ENCODE results near the gene ZNF467.

The ZNF467 gene, protein sequence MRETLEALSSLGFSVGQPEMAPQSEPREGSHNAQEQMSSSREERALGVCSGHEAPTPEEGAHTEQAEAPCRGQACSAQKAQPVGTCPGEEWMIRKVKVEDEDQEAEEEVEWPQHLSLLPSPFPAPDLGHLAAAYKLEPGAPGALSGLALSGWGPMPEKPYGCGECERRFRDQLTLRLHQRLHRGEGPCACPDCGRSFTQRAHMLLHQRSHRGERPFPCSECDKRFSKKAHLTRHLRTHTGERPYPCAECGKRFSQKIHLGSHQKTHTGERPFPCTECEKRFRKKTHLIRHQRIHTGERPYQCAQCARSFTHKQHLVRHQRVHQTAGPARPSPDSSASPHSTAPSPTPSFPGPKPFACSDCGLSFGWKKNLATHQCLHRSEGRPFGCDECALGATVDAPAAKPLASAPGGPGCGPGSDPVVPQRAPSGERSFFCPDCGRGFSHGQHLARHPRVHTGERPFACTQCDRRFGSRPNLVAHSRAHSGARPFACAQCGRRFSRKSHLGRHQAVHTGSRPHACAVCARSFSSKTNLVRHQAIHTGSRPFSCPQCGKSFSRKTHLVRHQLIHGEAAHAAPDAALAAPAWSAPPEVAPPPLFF

DNA sequence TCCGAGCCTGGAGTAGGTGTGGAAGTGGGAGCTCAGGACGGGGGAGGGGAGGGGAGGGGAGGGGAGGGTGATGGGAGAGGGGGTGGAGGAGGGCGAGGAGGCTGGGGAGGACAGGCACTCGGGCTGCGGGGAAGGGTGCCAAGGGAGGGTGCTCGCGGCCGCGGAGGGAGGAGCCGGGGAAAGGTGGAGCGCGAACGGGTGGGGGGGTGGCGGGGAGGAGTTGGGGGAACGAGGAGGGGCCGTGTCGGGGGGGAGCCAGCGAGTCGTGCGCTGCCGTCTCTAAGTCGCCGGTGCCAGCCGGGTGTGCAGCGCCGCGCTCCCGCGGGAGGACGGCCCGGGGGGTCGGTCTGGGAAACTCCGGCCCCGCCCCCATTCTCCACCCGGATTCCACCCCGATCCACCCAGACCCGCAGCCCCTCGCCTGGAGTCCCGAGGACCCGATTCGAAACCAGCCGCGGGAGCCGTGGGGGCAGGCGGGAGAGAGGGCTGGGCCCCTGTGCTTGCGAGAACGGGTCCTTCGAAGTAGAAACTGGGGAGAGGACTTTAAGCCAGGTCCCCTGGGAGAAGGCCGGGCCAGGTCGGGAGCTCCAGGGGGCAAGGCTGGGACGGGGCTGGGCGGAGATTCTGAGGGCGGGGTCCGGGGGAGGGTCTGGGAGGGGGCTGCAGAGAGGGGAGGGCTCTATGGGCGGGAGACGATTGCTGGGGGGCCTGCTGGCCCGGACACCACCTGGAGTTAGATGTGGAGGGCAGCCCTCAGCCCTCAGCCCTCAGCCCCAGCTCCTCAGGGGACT, at the start of gene ZNF467:
Gene ZNF467 (minus strand): TSS at position 143 of the 791 bp plus-strand sequence. CDS start 2,556 bp downstream, outside the sequence.
- TF ChIP-seq, protein P1, sequence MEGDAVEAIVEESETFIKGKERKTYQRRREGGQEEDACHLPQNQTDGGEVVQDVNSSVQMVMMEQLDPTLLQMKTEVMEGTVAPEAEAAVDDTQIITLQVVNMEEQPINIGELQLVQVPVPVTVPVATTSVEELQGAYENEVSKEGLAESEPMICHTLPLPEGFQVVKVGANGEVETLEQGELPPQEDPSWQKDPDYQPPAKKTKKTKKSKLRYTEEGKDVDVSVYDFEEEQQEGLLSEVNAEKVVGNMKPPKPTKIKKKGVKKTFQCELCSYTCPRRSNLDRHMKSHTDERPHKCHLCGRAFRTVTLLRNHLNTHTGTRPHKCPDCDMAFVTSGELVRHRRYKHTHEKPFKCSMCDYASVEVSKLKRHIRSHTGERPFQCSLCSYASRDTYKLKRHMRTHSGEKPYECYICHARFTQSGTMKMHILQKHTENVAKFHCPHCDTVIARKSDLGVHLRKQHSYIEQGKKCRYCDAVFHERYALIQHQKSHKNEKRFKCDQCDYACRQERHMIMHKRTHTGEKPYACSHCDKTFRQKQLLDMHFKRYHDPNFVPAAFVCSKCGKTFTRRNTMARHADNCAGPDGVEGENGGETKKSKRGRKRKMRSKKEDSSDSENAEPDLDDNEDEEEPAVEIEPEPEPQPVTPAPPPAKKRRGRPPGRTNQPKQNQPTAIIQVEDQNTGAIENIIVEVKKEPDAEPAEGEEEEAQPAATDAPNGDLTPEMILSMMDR (IDR thresholded peaks at IDR 0.05; ENCODE audit: control extremely low read depth, extremely low read depth, low read depth, missing control alignments) = no peak
- no peak for DNase-seq (ENCODE audit: extremely low spot score)
- CTCF ChIA-PET = no interaction called here
- POLR2A ChIA-PET = no interaction called here

DNA sequence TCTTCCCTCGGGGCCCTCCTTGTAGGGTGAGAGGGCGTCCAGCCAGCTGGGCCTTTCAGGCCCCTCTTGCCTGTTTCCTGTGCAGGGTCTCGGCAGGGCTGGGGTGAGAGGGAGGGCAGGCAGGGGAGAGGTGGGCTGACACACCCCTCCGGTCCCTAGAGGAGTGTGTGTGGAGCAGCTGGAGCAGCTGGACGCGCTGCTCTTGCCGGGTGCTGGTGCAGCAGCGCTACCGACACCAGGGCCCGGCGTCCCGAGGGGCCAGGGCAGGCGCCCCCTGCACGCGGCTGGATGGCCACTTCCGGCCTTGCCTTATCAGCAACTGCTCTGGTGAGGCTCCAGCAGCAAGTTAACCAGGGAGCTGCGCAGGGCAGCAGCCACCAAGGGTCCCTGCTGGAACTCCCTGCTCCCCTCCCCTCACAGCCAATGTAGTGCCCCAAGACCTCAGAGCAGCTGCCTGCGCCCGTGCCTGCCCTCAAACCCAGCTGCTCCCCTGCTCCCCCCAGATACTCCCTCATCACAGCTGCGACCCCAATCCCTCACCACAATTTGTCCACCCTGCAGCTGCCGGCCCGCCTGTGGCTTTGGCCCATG, 49.1 kb upstream of the ZNF467 start:
- DNase-seq (ENCODE audit: extremely low spot score) = no peak
- TF ChIP-seq, protein P1 (IDR thresholded peaks at IDR 0.05; ENCODE audit: control extremely low read depth, extremely low read depth, low read depth, missing control alignments) = no peak
- ChIA-PET CTCF (interaction anchor here (0.7 to 0.9 kb wide), 2 partner anchors 13 to 17 kb away, joined by 3 read pairs; no protein-coding TSS in a partner anchor), POLR2A (no interaction called here)

DNA sequence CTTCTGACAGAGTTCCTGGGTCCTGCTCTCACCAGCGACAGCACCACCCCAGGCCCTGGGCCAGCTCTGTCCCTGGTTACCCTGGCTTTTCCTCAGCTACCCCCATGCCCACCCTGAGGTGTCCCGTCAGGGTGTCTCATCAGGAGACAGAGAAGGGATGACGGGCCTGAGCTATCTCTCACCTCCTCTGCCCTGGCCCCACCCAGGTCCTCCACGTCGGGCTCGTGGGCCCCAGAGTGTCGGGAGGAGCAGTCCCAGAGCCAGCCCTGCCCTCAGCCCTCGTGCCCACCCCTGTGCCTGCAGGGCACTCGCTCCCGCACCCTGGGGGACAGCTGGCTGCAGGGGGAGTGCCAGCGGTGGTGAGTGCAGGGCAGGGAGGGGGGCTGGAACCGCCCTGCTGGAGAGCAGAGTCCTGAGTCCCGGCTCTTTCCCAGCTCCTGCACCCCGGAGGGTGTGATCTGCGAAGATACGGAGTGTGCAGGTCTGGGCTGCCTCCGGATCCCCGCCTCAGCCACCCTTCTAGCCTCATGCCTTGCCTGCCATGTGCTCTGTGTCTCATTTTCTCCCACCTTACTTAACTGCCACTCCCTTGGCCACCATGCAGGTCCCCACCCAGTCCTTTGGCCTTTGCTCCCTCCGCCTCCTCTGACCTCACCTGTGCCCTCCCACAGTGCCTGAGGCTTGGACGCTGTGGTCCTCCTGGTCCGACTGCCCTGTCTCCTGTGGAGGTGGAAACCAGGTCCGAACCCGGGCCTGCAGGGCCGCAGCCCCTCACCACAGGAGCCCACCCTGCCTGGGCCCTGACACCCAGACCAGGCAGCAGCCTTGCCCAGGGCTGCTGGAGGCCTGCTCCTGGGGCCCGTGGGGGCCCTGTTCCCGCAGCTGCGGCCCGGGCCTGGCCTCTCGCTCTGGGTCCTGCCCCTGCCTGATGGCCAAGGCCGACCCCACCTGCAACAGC, 48.1 kb upstream of the ZNF467 start:
- DNase-seq (ENCODE audit: extremely low spot score) = no peak
- ChIA-PET POLR2A (interaction anchor here (0.9 kb wide), 1 partner anchor 17 kb away, joined by 3 read pairs; the partner anchor contains the start of gene ZNF862), CTCF (no interaction called here)
- TF ChIP-seq, protein P1 (IDR thresholded peaks at IDR 0.05; ENCODE audit: control extremely low read depth, extremely low read depth, low read depth, missing control alignments) = no peak

DNA sequence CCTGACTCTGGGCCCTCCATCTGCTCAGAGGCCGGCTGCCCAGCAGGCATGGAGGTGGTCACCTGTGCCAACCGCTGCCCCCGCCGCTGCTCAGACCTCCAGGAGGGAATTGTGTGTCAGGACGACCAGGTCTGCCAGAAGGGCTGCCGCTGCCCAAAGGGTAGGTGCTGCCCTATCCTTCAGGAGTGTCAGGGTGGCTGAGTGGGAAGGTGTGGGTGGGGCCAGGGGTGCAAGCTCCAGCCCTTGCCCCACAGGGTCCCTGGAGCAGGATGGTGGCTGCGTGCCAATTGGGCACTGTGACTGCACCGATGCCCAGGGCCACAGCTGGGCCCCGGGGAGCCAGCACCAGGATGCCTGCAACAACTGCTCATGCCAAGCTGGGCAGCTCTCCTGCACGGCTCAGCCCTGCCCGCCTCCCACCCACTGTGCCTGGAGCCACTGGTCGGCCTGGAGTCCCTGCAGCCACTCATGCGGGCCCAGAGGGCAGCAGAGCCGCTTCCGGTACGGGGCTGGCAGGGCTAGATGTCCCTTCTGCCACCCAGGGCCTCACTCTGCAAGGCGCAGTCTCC, 47.3 kb upstream of the ZNF467 start:
- POLR2A ChIA-PET = interaction anchor here (0.9 kb wide), 1 partner anchor 17 kb away, joined by 3 read pairs; the partner anchor contains the start of gene ZNF862
- no peak for DNase-seq (ENCODE audit: extremely low spot score)
- CTCF ChIA-PET = interaction anchor here (1.3 kb wide), 1 partner anchor 78 kb away, joined by 3 read pairs; no protein-coding TSS in a partner anchor
- TF ChIP-seq, protein P1 (IDR thresholded peaks at IDR 0.05; ENCODE audit: control extremely low read depth, extremely low read depth, low read depth, missing control alignments) = no peak

DNA sequence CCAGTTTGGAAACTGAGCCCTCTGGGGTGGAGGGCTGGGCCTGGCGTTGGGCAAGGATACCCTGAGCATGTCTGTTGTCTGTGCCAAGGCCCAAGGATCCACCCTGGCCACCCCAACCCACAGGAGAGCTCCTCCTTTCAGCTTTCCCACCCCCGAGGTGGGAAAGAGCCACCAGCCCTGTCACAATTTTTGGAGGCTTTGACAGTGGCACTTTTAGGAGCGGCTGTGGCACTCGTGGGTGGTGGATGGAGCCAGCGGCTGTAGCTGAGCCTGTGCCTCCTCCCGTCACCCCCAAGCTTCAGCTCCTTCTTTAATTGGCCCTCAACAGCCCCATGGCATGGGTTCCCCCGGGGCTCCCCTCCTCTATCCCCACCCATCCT, 46.6 kb upstream of the ZNF467 start:
- TF ChIP-seq, protein P1 (IDR thresholded peaks at IDR 0.05; ENCODE audit: control extremely low read depth, extremely low read depth, low read depth, missing control alignments) = no peak
- ChIA-PET CTCF (interaction anchor here (1.3 kb wide), 1 partner anchor 78 kb away, joined by 3 read pairs; no protein-coding TSS in a partner anchor), POLR2A (no interaction called here)

More for the DNA sequence above, 46.6 kb upstream of the ZNF467 start:
- no peak for DNase-seq (ENCODE audit: extremely low spot score)
